Sigmoid colon (tissue), 4 donors: Measurements from ENCODE around the gene NAXE.

ENCODE experiments used
- CTCF ChIP-seq, 4 experiments: fragments of 450-650 bp in 3 of 4; fragments of 200-600 bp in 1 of 4; IDR thresholded peaks; one replicate each; pipeline ENCODE4 v1.5.1; 2016 to 2019; ENCODE audit warnings: antibody characterized with exemption in 4 of 4, mild to moderate bottlenecking in 3 of 4, moderate library complexity in 2 of 4
- POLR2A ChIP-seq, 2 donors: fragments of 450-650 bp; IDR thresholded peaks; one replicate each; pipeline ENCODE4 v1.6.1; 2016; ENCODE audit warnings: antibody characterized with exemption in 2 of 2, mild to moderate bottlenecking in 2 of 2, moderate library complexity in 2 of 2
- POLR2AphosphoS5 ChIP-seq, 4 donors: sonication (generic); formaldehyde crosslinking; IDR thresholded peaks; one replicate each; pipeline ENCODE4 v1.6.1; 2017; ENCODE audit warnings: antibody characterized with exemption in 4 of 4

GRCh38 chr1:156559086-156559796 is 32.3 kb upstream of the NAXE start:
- TF ChIP-seq POLR2A (IDR thresholded peaks at IDR 0.05) (no peak), CTCF (IDR thresholded peaks at IDR 0.05) (no peak), POLR2AphosphoS5 (IDR thresholded peaks at IDR 0.05) (no peak)
